HEK293 (cell line): ENCODE results near the gene SMTN.

Experiments used
- CTCF ChIA-PET: fragments of 350-600 bp; formaldehyde crosslinking; extraction: SDS; loops from one replicate; lab custom pipeline; 2021; ENCODE audit warnings: antibody characterized with exemption; lab: Yijun Ruan, JAX
- POLR2A ChIA-PET: fragments of 300-600 bp; formaldehyde crosslinking; extraction: SDS; loops from one replicate; lab custom pipeline; 2020; ENCODE audit warnings: antibody characterized with exemption, inconsistent platforms; lab: Yijun Ruan, JAX
- H3K27ac ChIP-seq: fragments of 200-500 bp; sonication (Bioruptor generic); 2 replicates; pipeline ENCODE4 v1.5.1; 2014; ENCODE audit warnings: low read depth, low read length, control low read depth, inconsistent platforms; ENCODE audit errors: extremely low read depth
- H3K36me3 ChIP-seq, 2 experiments: fragments of 200-500 bp in 1 of 2; sonication (Bioruptor generic) in 1 of 2; 1 replicate in 1 of 2; 2 replicates in 1 of 2; pipeline ENCODE4 v1.5.1; 2014 to 2017; ENCODE audit warnings: inconsistent platforms in 2 of 2, low read length in 2 of 2; ENCODE audit not compliant: control insufficient read depth in 2 of 2, insufficient read depth in 1 of 2
- H3K4me1 ChIP-seq: fragments of 200-500 bp; sonication (Bioruptor generic); 2 replicates; pipeline ENCODE4 v1.5.1; 2014; ENCODE audit warnings: mild to moderate bottlenecking, low read length, inconsistent platforms; ENCODE audit not compliant: control insufficient read depth, insufficient read depth
- H3K4me3 ChIP-seq: 2 replicates; pipeline ENCODE4 v1.5.1; 2011; ENCODE audit warnings: low read depth, mild to moderate bottlenecking, control low read depth, low read length, moderate library complexity
- H3K9me3 ChIP-seq: fragments of 200-500 bp; sonication (Bioruptor generic); 2 replicates; pipeline ENCODE4 v1.5.1; 2014; ENCODE audit warnings: low read depth, low read length, inconsistent platforms; ENCODE audit not compliant: control insufficient read depth, insufficient read depth
- AEBP2 ChIP-seq: fragments of 450-650 bp; formaldehyde crosslinking; IDR thresholded peaks from 2 replicates; pipeline ENCODE4 v1.5.1; 2016; ENCODE audit warnings: missing biosample characterization, missing genetic modification characterization, borderline replicate concordance
- MZF1 ChIP-seq: fragments of 450-650 bp; formaldehyde crosslinking; IDR thresholded peaks from 2 replicates; pipeline ENCODE4 v1.5.1; 2017; ENCODE audit warnings: missing biosample characterization, missing genetic modification characterization, borderline replicate concordance
- PRDM10 ChIP-seq: fragments of 450-650 bp; formaldehyde crosslinking; IDR thresholded peaks from 2 replicates; pipeline ENCODE4 v1.5.1; 2016; ENCODE audit warnings: missing biosample characterization, missing genetic modification characterization
- PRDM6 ChIP-seq: fragments of 450-650 bp; formaldehyde crosslinking; IDR thresholded peaks from 2 replicates; pipeline ENCODE4 v1.5.1; 2017; ENCODE audit warnings: missing biosample characterization, missing genetic modification characterization
- SETDB1 ChIP-seq: IDR thresholded peaks from one replicate; pipeline ENCODE4 v1.6.1; 2017; ENCODE audit warnings: mild to moderate bottlenecking, low read length, moderate library complexity, mixed read lengths; ENCODE audit not compliant: insufficient read length
- ZBTB1 ChIP-seq: fragments of 450-650 bp; formaldehyde crosslinking; IDR thresholded peaks from 2 replicates; pipeline ENCODE4 v1.5.1; 2016; ENCODE audit warnings: missing biosample characterization, missing genetic modification characterization
- ZNF132 ChIP-seq: fragments of 450-650 bp; formaldehyde crosslinking; IDR thresholded peaks from 2 replicates; pipeline ENCODE4 v1.5.1; 2017; ENCODE audit warnings: missing biosample characterization, missing genetic modification characterization, borderline replicate concordance
- ZNF157 ChIP-seq: fragments of 450-650 bp; formaldehyde crosslinking; IDR thresholded peaks from 2 replicates; pipeline ENCODE4 v1.5.1; 2016; ENCODE audit warnings: missing biosample characterization, missing genetic modification characterization
- ZNF248 ChIP-seq: fragments of 450-650 bp; formaldehyde crosslinking; IDR thresholded peaks from 2 replicates; pipeline ENCODE4 v1.5.1; 2017; ENCODE audit warnings: missing biosample characterization, missing genetic modification characterization
- ZNF513 ChIP-seq: fragments of 450-650 bp; IDR thresholded peaks from 2 replicates; pipeline ENCODE4 v1.5.1; 2018; ENCODE audit warnings: missing biosample characterization, missing genetic modification characterization
- ZNF600 ChIP-seq: fragments of 450-650 bp; formaldehyde crosslinking; IDR thresholded peaks from 2 replicates; pipeline ENCODE4 v1.5.1; 2016; ENCODE audit warnings: missing biosample characterization, missing genetic modification characterization
- ZNF623 ChIP-seq: fragments of 450-650 bp; formaldehyde crosslinking; IDR thresholded peaks from 2 replicates; pipeline ENCODE4 v1.5.1; 2016; ENCODE audit warnings: missing biosample characterization, missing genetic modification characterization
- ZNF626 ChIP-seq: fragments of 450-650 bp; sonication (Bioruptor Pico); formaldehyde crosslinking; IDR thresholded peaks from 2 replicates; pipeline ENCODE4 v1.5.1; 2018; ENCODE audit warnings: missing biosample characterization, missing genetic modification characterization, inconsistent platforms
- ZSCAN30 ChIP-seq: fragments of 450-650 bp; IDR thresholded peaks from 2 replicates; pipeline ENCODE4 v1.5.1; 2018; ENCODE audit warnings: missing biosample characterization, mild to moderate bottlenecking, missing genetic modification characterization, moderate library complexity
- TF ChIP-seq, protein P1 (sequence below): fragments of 450-650 bp; formaldehyde crosslinking; IDR thresholded peaks from 2 replicates; pipeline ENCODE4 v1.5.1; 2017; ENCODE audit warnings: missing biosample characterization, mild to moderate bottlenecking, missing genetic modification characterization, moderate library complexity

SMTN gene

DNA sequence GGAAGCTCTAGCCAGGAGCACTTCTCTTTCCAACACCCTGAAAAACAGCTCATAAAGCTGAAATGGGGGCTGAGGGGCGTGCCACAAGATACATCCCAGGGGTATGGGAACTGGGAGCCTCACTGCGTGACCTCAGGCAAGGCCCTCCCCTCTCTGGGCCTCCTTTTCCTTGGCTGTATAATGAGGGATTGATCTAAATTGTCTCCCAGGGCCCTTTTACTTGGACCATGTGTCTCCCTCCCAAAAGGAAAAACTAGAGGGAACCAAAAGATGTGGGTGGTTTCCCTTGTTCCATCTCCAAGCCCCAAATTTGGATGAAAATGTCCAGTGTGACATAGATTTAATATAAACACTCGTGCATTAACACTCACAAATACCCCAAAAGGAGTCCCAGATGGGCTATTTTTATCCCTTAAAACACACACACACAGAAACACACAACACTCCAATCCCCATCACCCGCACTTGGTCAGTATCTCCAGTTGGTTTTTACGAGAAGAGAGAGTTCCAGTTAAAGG lies 25.9 kb upstream of the SMTN start:
- POLR2A ChIA-PET, result interaction anchor here (0.8 to 2.4 kb wide), 6 partner anchors 9 to 86 kb away, joined by 3 to 16 read pairs (median 5); partner anchors contain the start of genes MORC2, SMTN and TUG1
- H3K27ac ChIP-seq, result peak overlapping the region; percentile 22; the same call in 1 of the 2 replicates
- no peaks in the 10 kb centered on the region for H3K9me3 ChIP-seq
- H3K4me1 ChIP-seq, result peaks cover 5% of the 10 kb centered on the region; the same call in 1 of the 2 replicates
- H3K4me3 ChIP-seq, result no peak overlapping the region
- no peaks in the 10 kb centered on the region for H3K36me3 ChIP-seq
- CTCF ChIA-PET, result interaction anchor here (1.0 to 1.2 kb wide), 2 partner anchors 9 kb away, joined by 3 to 5 read pairs; no protein-coding TSS in a partner anchor
- no peak for TF ChIP-seq ZNF132 (tag by site-specific recombination)
- TF ChIP-seq MZF1 (tag by site-specific recombination), result peak; percentile 91; the same call in 1 of the 2 replicates
- no peak for TF ChIP-seq ZSCAN30 (tag by site-specific recombination)
- TF ChIP-seq PRDM6, result peak; percentile 56; the same call in 1 of the 2 replicates
- peak; percentile 99 for TF ChIP-seq PRDM10 (tag by site-specific recombination)
- TF ChIP-seq ZNF626 (tag by site-specific recombination), result no peak
- no peak for TF ChIP-seq ZNF600 (tag by site-specific recombination)

GRCh38 chr22:31055635-31056159 lies 25.4 kb upstream of the SMTN start:
- CTCF ChIA-PET, result interaction anchor here (1.0 to 1.1 kb wide), 2 partner anchors 8 to 84 kb away, joined by 4 to 5 read pairs; no protein-coding TSS in a partner anchor
- POLR2A ChIA-PET, result interaction anchor here (0.8 to 2.4 kb wide), 5 partner anchors 8 to 87 kb away, joined by 4 to 16 read pairs (median 6); partner anchors contain the start of genes MORC2, SMTN and TUG1
- Histone ChIP-seq H3K9me3 (no peaks in the 10 kb centered on the region), H3K36me3 (no peaks in the 10 kb centered on the region), H3K4me1 (peaks cover 5% of the 10 kb centered on the region; the same call in 1 of the 2 replicates), H3K27ac (peak overlapping the region; percentile 22; the same call in 1 of the 2 replicates), H3K4me3 (no peak overlapping the region)
- TF ChIP-seq PRDM10 (tag by site-specific recombination), result no peak
- TF ChIP-seq ZNF248, result no peak
- 0 out of 2 replicates have a peak, but pooled peaks have one; percentile 15 for TF ChIP-seq ZNF623 (tag by site-specific recombination)
- TF ChIP-seq ZNF513 (tag by site-specific recombination), result no peak
- TF ChIP-seq AEBP2 (tag by site-specific recombination), result no peak
- TF ChIP-seq SETDB1, result peak; percentile 57
- peak; percentile 94 for TF ChIP-seq ZBTB1 (tag by site-specific recombination)
- TF ChIP-seq ZNF157 (tag by site-specific recombination), result no peak
- TF ChIP-seq, protein P1, sequence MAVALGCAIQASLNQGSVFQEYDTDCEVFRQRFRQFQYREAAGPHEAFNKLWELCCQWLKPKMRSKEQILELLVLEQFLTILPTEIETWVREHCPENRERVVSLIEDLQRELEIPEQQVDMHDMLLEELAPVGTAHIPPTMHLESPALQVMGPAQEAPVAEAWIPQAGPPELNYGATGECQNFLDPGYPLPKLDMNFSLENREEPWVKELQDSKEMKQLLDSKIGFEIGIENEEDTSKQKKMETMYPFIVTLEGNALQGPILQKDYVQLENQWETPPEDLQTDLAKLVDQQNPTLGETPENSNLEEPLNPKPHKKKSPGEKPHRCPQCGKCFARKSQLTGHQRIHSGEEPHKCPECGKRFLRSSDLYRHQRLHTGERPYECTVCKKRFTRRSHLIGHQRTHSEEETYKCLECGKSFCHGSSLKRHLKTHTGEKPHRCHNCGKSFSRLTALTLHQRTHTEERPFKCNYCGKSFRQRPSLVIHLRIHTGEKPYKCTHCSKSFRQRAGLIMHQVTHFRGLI (tag by site-specific recombination), result peak; percentile 22; the same call in 1 of the 2 replicates
